Neural cell (in vitro differentiated cells): ENCODE measurements around the gene MIS12. TPM values are rescaled to one million over a fixed set of nuclear protein-coding genes. Genes with fewer than 3 reads are reported as not detected.

Source experiments
- H2AFZ ChIP-seq: fragments of 200-600, 300-800 bp; sonication (generic), shearing (Covaris generic); 2 replicates; pipeline ENCODE4 v1.6.0; 2014; ENCODE audit warnings: low read depth, mild to moderate bottlenecking, antibody characterized with exemption, low read length, moderate library complexity
- H3F3A ChIP-seq: fragments of 200-600 bp; shearing (Covaris generic); 2 replicates; pipeline ENCODE4 v1.6.1; 2016; ENCODE audit warnings: mild to moderate bottlenecking, moderate library complexity, mixed read lengths, antibody characterized with exemption, low read length; ENCODE audit not compliant: insufficient read depth, poor library complexity, severe bottlenecking
- H3K27ac ChIP-seq: fragments of 200-600, 300-800 bp; sonication (generic), shearing (Covaris generic); 2 replicates; pipeline ENCODE4 v1.5.1; 2014; ENCODE audit warnings: mild to moderate bottlenecking, low read length, moderate library complexity
- H3K27me3 ChIP-seq: fragments of 300-800, 200-600 bp; sonication (generic), shearing (Covaris generic); 2 replicates; pipeline ENCODE4 v1.6.0; 2014; ENCODE audit warnings: mild to moderate bottlenecking, low read depth, low read length, moderate library complexity; ENCODE audit not compliant: insufficient read depth
- H3K36me3 ChIP-seq: fragments of 300-800, 200-600 bp; sonication (generic), shearing (Covaris generic); 2 replicates; pipeline ENCODE4 v1.5.1; 2014; ENCODE audit warnings: mild to moderate bottlenecking, antibody characterized with exemption, low read length, moderate library complexity; ENCODE audit not compliant: insufficient read depth
- H3K4me2 ChIP-seq: fragments of 300-800, 200-600 bp; sonication (generic), shearing (Covaris generic); 2 replicates; pipeline ENCODE4 v1.6.0; 2014; ENCODE audit warnings: mild to moderate bottlenecking, low read length
- H3K4me3 ChIP-seq: fragments of 300-800, 200-600 bp; sonication (generic), shearing (Covaris generic); 2 replicates; pipeline ENCODE4 v1.5.1; 2014; ENCODE audit warnings: mild to moderate bottlenecking, low read length, moderate library complexity
- H3K79me2 ChIP-seq: fragments of 200-600 bp; shearing (Covaris generic); replicated peaks from 2 replicates; pipeline ENCODE4 v1.6.0; 2014; ENCODE audit warnings: mild to moderate bottlenecking, low read length, moderate library complexity; ENCODE audit not compliant: insufficient read depth
- H3K9ac ChIP-seq: fragments of 300-800, 200-600 bp; sonication (generic), shearing (Covaris generic); 2 replicates; pipeline ENCODE4 v1.6.1; 2016; ENCODE audit warnings: mild to moderate bottlenecking, low read length, mixed read lengths
- H3K9me2 ChIP-seq: fragments of 200-600 bp; shearing (Covaris generic); 2 replicates; pipeline ENCODE4 v1.6.1; 2016; ENCODE audit warnings: mild to moderate bottlenecking, low read length, mixed read lengths; ENCODE audit not compliant: insufficient read depth
- H3K9me3 ChIP-seq: fragments of 200-600, 300-800 bp; sonication (generic), shearing (Covaris generic); 2 replicates; pipeline ENCODE4 v1.6.1; 2016; ENCODE audit warnings: mild to moderate bottlenecking, mixed run types, low read length, moderate library complexity, mixed read lengths
- H4K20me1 ChIP-seq: fragments of 200-600 bp; shearing (Covaris generic); 2 replicates; pipeline ENCODE4 v1.6.1; 2016; ENCODE audit warnings: mild to moderate bottlenecking, mixed run types; ENCODE audit not compliant: insufficient read depth
- EP300 ChIP-seq: fragments of 450-650 bp; conservative IDR thresholded peaks from 2 replicates; pipeline ENCODE4 v1.6.1; 2014; ENCODE audit warnings: antibody characterized with exemption, mild to moderate bottlenecking, moderate library complexity; ENCODE audit not compliant: poor library complexity, severe bottlenecking
- EZH2 ChIP-seq: fragments of 200-600, 300-800 bp; shearing (Covaris generic), sonication (generic); IDR thresholded peaks from 2 replicates; pipeline ENCODE4 v1.6.1; 2014; ENCODE audit warnings: antibody characterized with exemption, low read length, borderline replicate concordance, mild to moderate bottlenecking; ENCODE audit not compliant: insufficient read depth, poor library complexity, severe bottlenecking
- MXI1 ChIP-seq: fragments of 450-650 bp; conservative IDR thresholded peaks from 2 replicates; pipeline ENCODE4 v1.6.1; 2014; ENCODE audit warnings: antibody characterized with exemption, mild to moderate bottlenecking; ENCODE audit not compliant: poor library complexity, severe bottlenecking
- POLR2AphosphoS5 ChIP-seq: IDR thresholded peaks from 2 replicates; pipeline ENCODE4 v1.6.1; 2012
- RAD21 ChIP-seq: fragments of 450-650 bp; conservative IDR thresholded peaks from 2 replicates; pipeline ENCODE4 v1.6.1; 2014; ENCODE audit warnings: antibody characterized with exemption, mild to moderate bottlenecking, moderate library complexity
- SMC3 ChIP-seq: fragments of 450-650 bp; conservative IDR thresholded peaks from 2 replicates; pipeline ENCODE4 v1.6.1; 2014; ENCODE audit warnings: antibody characterized with exemption, mild to moderate bottlenecking, moderate library complexity; ENCODE audit not compliant: poor library complexity
- TAF1 ChIP-seq: IDR thresholded peaks from 2 replicates; pipeline ENCODE4 v1.6.1; 2012; ENCODE audit warnings: low read depth
- polyA plus RNA-seq: library from polyadenylated mRNA; depleted of rRNA; stranded (reverse); fragments of >200 nt; gene quantifications from 2 replicates; pipeline ENCODE4 v1.2.3, GENCODE V29; 2014
- TF ChIP-seq, protein P1 (sequence below): IDR thresholded peaks from 2 replicates; pipeline ENCODE4 v1.6.1; 2012; ENCODE audit warnings: borderline replicate concordance
- TF ChIP-seq, protein P2 (sequence below): fragments of 450-650 bp; IDR thresholded peaks from 2 replicates; pipeline ENCODE4 v1.5.1; 2014; ENCODE audit warnings: antibody characterized with exemption, mild to moderate bottlenecking, moderate library complexity; ENCODE audit not compliant: poor library complexity, severe bottlenecking

Gene MIS12
- polyA plus RNA-seq, 1 donor from 2014 or later = 41.4 TPM

GRCh38 chr17:5532581-5532980 is 46.2 kb downstream of the MIS12 start:
- Histone ChIP-seq H3K4me2 (no peak overlapping the region), H3K36me3 (no peaks in the 10 kb centered on the region), H3K4me3 (no peak overlapping the region), H3K27ac (no peak overlapping the region), H3K9me2 (no peaks in the 10 kb centered on the region), H3K9me3 (no peaks in the 10 kb centered on the region), H4K20me1 (no peaks in the 10 kb centered on the region), H3K9ac (no peak overlapping the region), H3F3A (no peaks in the 10 kb centered on the region), H3K27me3 (no peaks in the 10 kb centered on the region), H2AFZ (no peak overlapping the region), H3K79me2 (no peaks in the 10 kb centered on the region)
- TF ChIP-seq RAD21 = no peak
- TF ChIP-seq SMC3 = no peak
- TF ChIP-seq EP300 = no peak
- no peak for TF ChIP-seq POLR2AphosphoS5
- TF ChIP-seq, protein P1, sequence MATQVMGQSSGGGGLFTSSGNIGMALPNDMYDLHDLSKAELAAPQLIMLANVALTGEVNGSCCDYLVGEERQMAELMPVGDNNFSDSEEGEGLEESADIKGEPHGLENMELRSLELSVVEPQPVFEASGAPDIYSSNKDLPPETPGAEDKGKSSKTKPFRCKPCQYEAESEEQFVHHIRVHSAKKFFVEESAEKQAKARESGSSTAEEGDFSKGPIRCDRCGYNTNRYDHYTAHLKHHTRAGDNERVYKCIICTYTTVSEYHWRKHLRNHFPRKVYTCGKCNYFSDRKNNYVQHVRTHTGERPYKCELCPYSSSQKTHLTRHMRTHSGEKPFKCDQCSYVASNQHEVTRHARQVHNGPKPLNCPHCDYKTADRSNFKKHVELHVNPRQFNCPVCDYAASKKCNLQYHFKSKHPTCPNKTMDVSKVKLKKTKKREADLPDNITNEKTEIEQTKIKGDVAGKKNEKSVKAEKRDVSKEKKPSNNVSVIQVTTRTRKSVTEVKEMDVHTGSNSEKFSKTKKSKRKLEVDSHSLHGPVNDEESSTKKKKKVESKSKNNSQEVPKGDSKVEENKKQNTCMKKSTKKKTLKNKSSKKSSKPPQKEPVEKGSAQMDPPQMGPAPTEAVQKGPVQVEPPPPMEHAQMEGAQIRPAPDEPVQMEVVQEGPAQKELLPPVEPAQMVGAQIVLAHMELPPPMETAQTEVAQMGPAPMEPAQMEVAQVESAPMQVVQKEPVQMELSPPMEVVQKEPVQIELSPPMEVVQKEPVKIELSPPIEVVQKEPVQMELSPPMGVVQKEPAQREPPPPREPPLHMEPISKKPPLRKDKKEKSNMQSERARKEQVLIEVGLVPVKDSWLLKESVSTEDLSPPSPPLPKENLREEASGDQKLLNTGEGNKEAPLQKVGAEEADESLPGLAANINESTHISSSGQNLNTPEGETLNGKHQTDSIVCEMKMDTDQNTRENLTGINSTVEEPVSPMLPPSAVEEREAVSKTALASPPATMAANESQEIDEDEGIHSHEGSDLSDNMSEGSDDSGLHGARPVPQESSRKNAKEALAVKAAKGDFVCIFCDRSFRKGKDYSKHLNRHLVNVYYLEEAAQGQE = no peak
- TF ChIP-seq, protein P2, sequence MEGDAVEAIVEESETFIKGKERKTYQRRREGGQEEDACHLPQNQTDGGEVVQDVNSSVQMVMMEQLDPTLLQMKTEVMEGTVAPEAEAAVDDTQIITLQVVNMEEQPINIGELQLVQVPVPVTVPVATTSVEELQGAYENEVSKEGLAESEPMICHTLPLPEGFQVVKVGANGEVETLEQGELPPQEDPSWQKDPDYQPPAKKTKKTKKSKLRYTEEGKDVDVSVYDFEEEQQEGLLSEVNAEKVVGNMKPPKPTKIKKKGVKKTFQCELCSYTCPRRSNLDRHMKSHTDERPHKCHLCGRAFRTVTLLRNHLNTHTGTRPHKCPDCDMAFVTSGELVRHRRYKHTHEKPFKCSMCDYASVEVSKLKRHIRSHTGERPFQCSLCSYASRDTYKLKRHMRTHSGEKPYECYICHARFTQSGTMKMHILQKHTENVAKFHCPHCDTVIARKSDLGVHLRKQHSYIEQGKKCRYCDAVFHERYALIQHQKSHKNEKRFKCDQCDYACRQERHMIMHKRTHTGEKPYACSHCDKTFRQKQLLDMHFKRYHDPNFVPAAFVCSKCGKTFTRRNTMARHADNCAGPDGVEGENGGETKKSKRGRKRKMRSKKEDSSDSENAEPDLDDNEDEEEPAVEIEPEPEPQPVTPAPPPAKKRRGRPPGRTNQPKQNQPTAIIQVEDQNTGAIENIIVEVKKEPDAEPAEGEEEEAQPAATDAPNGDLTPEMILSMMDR = no peak

DNA sequence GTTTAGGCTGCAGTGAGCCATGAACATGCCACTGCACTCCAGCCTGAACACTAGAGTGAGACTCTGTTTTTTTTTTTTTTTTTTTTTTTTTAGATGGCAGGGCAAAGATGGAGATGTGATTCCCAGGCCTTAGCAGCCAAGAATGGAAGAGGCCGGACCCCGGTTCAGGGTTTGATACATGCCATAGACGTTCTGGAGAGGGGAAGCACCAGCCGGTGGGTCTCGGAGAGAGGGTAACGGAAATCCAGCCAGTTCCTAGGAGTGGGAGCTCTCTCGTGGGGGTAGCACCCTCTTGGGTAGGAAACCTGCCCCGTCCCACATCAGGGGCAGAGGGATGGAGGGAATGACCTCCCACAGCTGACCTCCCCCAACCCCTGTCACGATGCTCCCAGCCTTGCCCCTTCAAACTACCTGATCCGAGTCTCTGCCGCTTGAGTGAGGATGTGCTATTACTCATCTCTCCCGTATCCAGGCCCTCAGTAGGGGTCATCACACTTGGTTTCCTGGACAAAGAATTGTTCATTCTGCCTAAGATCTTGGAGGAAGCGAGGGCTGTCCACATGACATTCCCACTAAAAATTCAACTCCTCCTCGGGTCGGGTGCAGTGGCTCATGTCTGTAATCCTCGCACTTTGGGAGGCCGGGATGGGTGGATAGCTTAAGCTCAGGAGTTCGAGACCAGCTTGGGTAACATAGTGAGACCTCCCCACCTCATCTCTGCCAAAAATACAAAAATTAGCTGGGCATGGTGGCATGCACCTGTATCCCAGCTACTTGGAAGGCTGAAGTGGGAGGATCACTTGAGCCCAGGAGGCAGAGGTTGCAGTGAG is 47.3 kb downstream of the MIS12 start:
- no peaks in the 10 kb centered on the region for H3K36me3 ChIP-seq
- no peak overlapping the region for H3K27ac ChIP-seq
- H2AFZ ChIP-seq = no peak overlapping the region
- H3K4me3 ChIP-seq = no peak overlapping the region
- H4K20me1 ChIP-seq = no peaks in the 10 kb centered on the region
- TF ChIP-seq SMC3 (no peak), EP300 (no peak), RAD21 (no peak), TAF1 (no peak), MXI1 (no peak), EZH2 (no peak), POLR2AphosphoS5 (no peak)
- TF ChIP-seq, protein P1 = no peak
- TF ChIP-seq, protein P2 = no peak
- H3K27me3 ChIP-seq = no peaks in the 10 kb centered on the region
- H3K9me3 ChIP-seq = no peaks in the 10 kb centered on the region
- H3K9me2 ChIP-seq = no peaks in the 10 kb centered on the region
- no peaks in the 10 kb centered on the region for H3F3A ChIP-seq
- no peak overlapping the region for H3K9ac ChIP-seq
- no peak overlapping the region for H3K4me2 ChIP-seq
- H3K79me2 ChIP-seq = no peaks in the 10 kb centered on the region
